HK-2 (cell line): ENCODE results near the gene ZNRF1.

Source experiments
- DNase-seq: peaks from one replicate; pipeline ENCODE4 v3.0.0-alpha.2; 2018; ENCODE audit not compliant: unreplicated experiment

The ZNRF1 gene

DNA sequence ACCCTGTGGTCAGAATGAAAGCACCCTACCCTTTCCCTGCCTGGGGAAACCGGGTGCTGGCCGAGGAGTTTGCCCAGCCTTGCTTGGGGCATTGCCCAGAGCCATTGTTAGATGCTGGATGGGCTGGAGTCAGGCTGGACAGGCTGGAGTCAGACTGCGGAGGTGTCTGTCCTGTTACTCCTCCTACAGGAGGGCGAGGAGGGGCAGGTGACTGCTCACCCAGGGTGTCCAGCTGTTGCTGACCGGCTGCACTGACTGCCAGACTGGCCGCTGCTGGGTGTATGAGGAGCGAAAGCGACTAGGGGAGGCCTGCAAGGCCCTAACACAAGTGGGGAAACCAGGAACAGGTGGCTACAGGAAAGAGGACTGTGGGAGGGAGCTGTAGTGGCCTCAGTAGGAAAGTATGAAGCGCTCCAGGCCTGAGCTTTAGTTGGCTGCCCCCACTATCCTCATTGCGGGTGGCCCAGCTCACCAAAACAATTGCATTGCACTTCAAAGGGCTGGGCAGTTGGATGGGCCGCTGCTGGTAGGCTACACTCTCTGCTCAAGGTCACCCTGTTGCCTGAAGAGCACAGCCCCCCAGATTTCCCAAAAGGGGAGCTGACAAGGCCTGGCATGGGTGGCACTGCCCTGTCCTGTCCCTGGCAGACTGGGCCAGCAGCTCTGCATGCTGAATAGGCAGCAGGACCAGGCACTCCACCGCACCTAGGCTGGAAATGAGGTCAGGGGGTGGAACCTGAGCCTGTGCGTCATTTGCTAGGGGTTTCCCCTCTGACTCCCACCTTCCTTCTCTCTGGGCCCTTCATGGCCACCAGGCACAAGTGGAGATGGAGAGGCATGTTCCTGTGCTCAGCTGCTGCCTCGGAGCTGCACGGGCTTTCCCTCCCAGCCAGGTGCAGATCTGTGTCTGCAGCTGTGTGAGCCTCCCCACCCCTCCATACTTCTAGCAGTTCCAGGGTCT, 99.4 kb downstream of the ZNRF1 start:
- DNase-seq: no peak

GRCh38 chr16:75099075-75099667, 100.3 kb downstream of the ZNRF1 start:
- no peak for DNase-seq

GRCh38 chr16:75099738-75100602, 101.1 kb downstream of the ZNRF1 start:
- DNase-seq: no peak

GRCh38 chr16:75100603-75100990, 101.8 kb downstream of the ZNRF1 start:
- DNase-seq: no peak

- DNase-seq: no peak
These were observed 102.8 kb downstream of the ZNRF1 start for GRCh38 chr16:75101635-75102034.

- no peak for DNase-seq
These were observed 103.8 kb downstream of the ZNRF1 start for GRCh38 chr16:75102595-75102994.

GRCh38 chr16:75103994-75104393, 105.2 kb downstream of the ZNRF1 start:
- no peak for DNase-seq

GRCh38 chr16:75104836-75105235, 106.0 kb downstream of the ZNRF1 start:
- DNase-seq: no peak

GRCh38 chr16:75105306-75106061, 106.7 kb downstream of the ZNRF1 start:
- no peak for DNase-seq

DNA sequence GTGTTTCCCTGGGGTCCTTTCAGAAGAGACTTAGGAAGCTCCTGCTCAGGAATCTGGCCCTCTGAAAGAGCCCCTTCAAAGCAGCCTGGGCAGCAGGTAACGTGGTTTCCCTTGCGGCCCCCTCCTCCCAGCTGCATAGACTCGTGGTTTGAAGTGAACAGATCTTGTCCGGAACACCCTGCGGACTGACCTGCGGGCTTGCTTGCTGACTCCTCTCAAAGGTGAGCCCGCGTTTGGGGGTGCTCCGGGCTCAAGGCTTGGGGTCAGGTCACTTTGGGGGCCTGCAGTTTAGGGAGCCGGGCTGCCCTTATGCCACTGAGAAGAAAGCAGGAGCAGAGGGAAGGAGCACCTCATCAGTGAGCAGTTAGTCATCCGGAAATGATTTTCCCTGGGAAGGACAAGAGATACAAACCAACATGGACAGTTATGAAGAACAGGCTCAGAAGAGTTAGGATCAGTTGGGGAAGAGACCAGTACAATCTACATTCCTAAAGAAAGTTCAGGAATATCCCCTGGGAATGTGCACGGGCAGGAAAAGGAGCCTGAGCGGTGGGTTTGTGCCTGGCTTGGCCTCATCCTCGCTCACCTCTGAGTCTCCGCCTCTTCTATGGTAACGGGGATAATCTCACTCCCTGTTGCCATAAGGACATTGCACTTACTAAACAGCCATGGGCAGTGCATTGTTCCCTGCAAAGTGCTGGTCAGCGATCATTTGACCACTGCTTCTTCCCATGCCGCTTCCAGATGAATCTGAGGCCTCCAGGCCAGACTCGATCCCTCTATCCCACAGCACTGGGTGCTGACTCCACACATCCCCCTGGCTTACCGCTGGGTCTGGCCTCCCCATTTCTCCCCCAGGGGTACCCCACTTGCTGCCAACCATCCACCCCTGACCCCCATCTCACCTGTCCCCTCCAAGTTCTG, 107.8 kb downstream of the ZNRF1 start:
- no peak for DNase-seq

DNA sequence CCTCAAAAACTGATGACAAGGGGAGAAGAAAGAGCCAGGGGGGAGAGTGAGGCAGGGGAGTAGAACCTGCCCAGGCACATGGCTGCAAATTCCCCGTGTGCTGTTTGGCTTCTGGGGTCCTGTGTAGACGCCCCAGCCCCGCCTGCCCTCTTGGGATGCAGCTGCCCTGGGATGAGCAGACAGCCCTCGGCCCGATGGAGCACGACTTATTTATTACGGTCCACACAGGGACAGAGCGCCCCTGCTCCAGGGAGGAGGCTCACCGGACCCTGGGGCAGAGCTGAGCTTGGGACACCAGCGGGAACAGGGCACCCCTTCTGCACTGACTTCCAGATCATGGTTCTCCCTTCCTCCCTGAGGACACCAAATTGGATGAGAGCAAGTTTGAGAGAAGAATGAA, 108.7 kb downstream of the ZNRF1 start:
- DNase-seq: no peak

- peak; percentile 96 for DNase-seq
These were observed 110.2 kb downstream of the ZNRF1 start for GRCh38 chr16:75108792-75109731.

- peak; percentile 46 for DNase-seq
These were observed 111.0 kb downstream of the ZNRF1 start for GRCh38 chr16:75109732-75110243.

- peak; percentile 88 for DNase-seq
These were observed 112.1 kb downstream of the ZNRF1 start for GRCh38 chr16:75110637-75111513.

DNA sequence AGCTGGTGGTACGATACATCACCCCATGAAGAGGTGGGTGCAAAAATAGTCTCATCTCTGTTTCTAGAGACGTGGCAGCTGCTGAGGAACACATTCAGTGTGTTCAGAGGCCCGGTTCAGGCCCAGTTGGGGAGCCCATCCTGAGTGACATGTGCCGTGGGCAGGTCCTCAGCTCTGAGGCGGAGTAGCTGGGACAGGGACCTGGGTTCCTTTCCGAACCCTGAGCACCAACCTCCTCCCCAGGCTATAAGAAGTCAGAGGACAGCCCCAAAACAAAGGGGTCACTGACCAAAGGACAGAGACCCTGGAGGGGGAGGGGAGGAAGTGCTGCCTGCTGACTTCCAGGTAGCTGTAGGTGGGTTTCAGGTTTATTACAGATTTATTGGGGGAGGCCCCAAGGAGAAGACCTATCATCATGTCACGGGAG, 112.7 kb downstream of the ZNRF1 start:
- DNase-seq: no peak

DNA sequence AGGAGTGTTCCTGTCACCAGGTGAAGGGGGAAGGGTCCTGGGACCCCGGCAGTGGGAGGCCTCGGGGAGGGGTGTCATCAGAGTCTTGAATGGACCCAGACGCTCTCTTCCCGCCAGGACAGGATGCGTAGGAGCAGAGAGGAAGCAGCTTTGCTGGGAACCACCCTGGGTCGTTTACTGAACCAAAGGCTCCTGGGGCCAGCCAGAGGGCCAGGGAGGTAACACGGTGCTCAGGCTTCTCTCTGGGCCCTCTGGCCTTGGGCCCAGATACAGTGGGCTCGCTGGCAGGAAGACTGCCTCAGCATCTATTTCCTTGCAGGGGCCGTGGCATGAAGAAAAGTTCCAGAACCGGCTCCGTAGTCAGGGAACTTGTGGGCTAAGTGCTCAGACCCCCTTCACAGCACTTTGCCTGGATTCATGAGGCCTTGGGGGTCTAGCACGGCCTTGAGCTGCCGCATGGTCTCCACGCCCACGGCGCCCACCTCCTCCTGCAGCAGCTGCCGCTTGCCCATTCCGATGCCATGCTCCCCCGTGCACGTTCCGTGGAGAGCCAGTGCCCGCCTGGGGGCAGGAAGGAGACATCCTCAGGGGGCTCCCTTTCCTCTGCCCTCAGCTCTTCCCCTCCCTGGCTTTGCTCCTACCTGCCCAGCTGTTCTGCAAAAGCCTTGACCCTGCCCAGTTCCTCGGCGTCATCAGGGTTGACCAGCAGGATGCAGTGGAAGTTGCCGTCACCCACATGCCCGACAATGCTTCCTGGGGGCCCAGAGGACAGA, 113.3 kb downstream of the ZNRF1 start:
- DNase-seq: no peak
